HEK293 (cell line): Measurements from ENCODE around the gene GRIN2A.

Source experiments
- CTCF ChIA-PET: fragments of 350-600 bp; formaldehyde crosslinking; extraction: SDS; loops from one replicate; lab custom pipeline; 2021; ENCODE audit warnings: antibody characterized with exemption; lab: Yijun Ruan, JAX
- POLR2A ChIA-PET: fragments of 300-600 bp; formaldehyde crosslinking; extraction: SDS; loops from one replicate; lab custom pipeline; 2020; ENCODE audit warnings: antibody characterized with exemption, inconsistent platforms; lab: Yijun Ruan, JAX
- H3K27ac ChIP-seq: fragments of 200-500 bp; sonication (Bioruptor generic); 2 replicates; pipeline ENCODE4 v1.5.1; 2014; ENCODE audit warnings: low read depth, low read length, control low read depth, inconsistent platforms; ENCODE audit errors: extremely low read depth
- H3K36me3 ChIP-seq, 2 experiments: fragments of 200-500 bp in 1 of 2; sonication (Bioruptor generic) in 1 of 2; 1 replicate in 1 of 2; 2 replicates in 1 of 2; pipeline ENCODE4 v1.5.1; 2014 to 2017; ENCODE audit warnings: inconsistent platforms in 2 of 2, low read length in 2 of 2; ENCODE audit not compliant: control insufficient read depth in 2 of 2, insufficient read depth in 1 of 2
- H3K4me1 ChIP-seq: fragments of 200-500 bp; sonication (Bioruptor generic); 2 replicates; pipeline ENCODE4 v1.5.1; 2014; ENCODE audit warnings: mild to moderate bottlenecking, low read length, inconsistent platforms; ENCODE audit not compliant: control insufficient read depth, insufficient read depth
- H3K4me3 ChIP-seq: 2 replicates; pipeline ENCODE4 v1.5.1; 2011; ENCODE audit warnings: low read depth, mild to moderate bottlenecking, control low read depth, low read length, moderate library complexity
- H3K9me3 ChIP-seq: fragments of 200-500 bp; sonication (Bioruptor generic); 2 replicates; pipeline ENCODE4 v1.5.1; 2014; ENCODE audit warnings: low read depth, low read length, inconsistent platforms; ENCODE audit not compliant: control insufficient read depth, insufficient read depth
- BCL11A ChIP-seq: fragments of 450-650 bp; formaldehyde crosslinking; IDR thresholded peaks from 2 replicates; pipeline ENCODE4 v1.5.1; 2016; ENCODE audit warnings: low read depth, missing biosample characterization, missing genetic modification characterization
- FEZF1 ChIP-seq: fragments of 450-650 bp; formaldehyde crosslinking; IDR thresholded peaks from 2 replicates; pipeline ENCODE4 v1.5.1; 2016; ENCODE audit warnings: missing biosample characterization, missing genetic modification characterization
- KLF16 ChIP-seq: fragments of 450-650 bp; formaldehyde crosslinking; IDR thresholded peaks from 2 replicates; pipeline ENCODE4 v1.5.1; 2017; ENCODE audit warnings: missing biosample characterization, missing genetic modification characterization
- KLF8 ChIP-seq: fragments of 450-650 bp; formaldehyde crosslinking; IDR thresholded peaks from 2 replicates; pipeline ENCODE4 v1.5.1; 2016; ENCODE audit warnings: missing biosample characterization, missing genetic modification characterization
- MZF1 ChIP-seq: fragments of 450-650 bp; formaldehyde crosslinking; IDR thresholded peaks from 2 replicates; pipeline ENCODE4 v1.5.1; 2017; ENCODE audit warnings: missing biosample characterization, missing genetic modification characterization, borderline replicate concordance
- PRDM1 ChIP-seq: fragments of 450-650 bp; formaldehyde crosslinking; IDR thresholded peaks from 2 replicates; pipeline ENCODE4; 2016; ENCODE audit warnings: missing biosample characterization, missing genetic modification characterization
- WT1 ChIP-seq: fragments of 450-650 bp; formaldehyde crosslinking; IDR thresholded peaks from 2 replicates; pipeline ENCODE4 v1.5.1; 2016; ENCODE audit warnings: missing biosample characterization, missing genetic modification characterization
- ZNF155 ChIP-seq: fragments of 450-650 bp; formaldehyde crosslinking; IDR thresholded peaks from 2 replicates; pipeline ENCODE4 v1.5.1; 2016; ENCODE audit warnings: missing biosample characterization, missing genetic modification characterization
- ZNF202 ChIP-seq: fragments of 450-650 bp; formaldehyde crosslinking; IDR thresholded peaks from 2 replicates; pipeline ENCODE4 v1.5.1; 2016; ENCODE audit warnings: missing biosample characterization, missing genetic modification characterization, borderline replicate concordance
- ZNF248 ChIP-seq: fragments of 450-650 bp; formaldehyde crosslinking; IDR thresholded peaks from 2 replicates; pipeline ENCODE4 v1.5.1; 2017; ENCODE audit warnings: missing biosample characterization, missing genetic modification characterization
- ZNF37A ChIP-seq: fragments of 450-650 bp; IDR thresholded peaks from 2 replicates; pipeline ENCODE4 v1.5.1; 2018; ENCODE audit warnings: missing biosample characterization, missing genetic modification characterization
- ZNF404 ChIP-seq: fragments of 450-650 bp; formaldehyde crosslinking; IDR thresholded peaks from 2 replicates; pipeline ENCODE4 v1.5.1; 2017; ENCODE audit warnings: missing biosample characterization, missing genetic modification characterization
- ZNF433 ChIP-seq: fragments of 450-650 bp; formaldehyde crosslinking; IDR thresholded peaks from 2 replicates; pipeline ENCODE4 v1.5.1; 2016; ENCODE audit warnings: missing biosample characterization, missing genetic modification characterization, low read depth
- ZNF501 ChIP-seq: fragments of 450-650 bp; formaldehyde crosslinking; IDR thresholded peaks from 2 replicates; pipeline ENCODE4 v1.5.1; 2016; ENCODE audit warnings: missing biosample characterization, missing genetic modification characterization
- ZNF561 ChIP-seq: fragments of 450-650 bp; IDR thresholded peaks from 2 replicates; pipeline ENCODE4 v1.5.1; 2018; ENCODE audit warnings: missing biosample characterization, missing genetic modification characterization, borderline replicate concordance
- ZNF660 ChIP-seq: fragments of 450-650 bp; IDR thresholded peaks from 2 replicates; pipeline ENCODE4 v1.5.1; 2018; ENCODE audit warnings: missing biosample characterization, mild to moderate bottlenecking, missing genetic modification characterization
- ZNF777 ChIP-seq: fragments of 450-650 bp; formaldehyde crosslinking; IDR thresholded peaks from 2 replicates; pipeline ENCODE4 v1.5.1; 2017; ENCODE audit warnings: missing biosample characterization, missing genetic modification characterization, borderline replicate concordance
- TF ChIP-seq, protein P1 (sequence below): IDR thresholded peaks from 2 replicates; pipeline ENCODE4 v1.6.1; 2011; ENCODE audit warnings: mild to moderate bottlenecking, low read depth, low read length, borderline replicate concordance
- TF ChIP-seq, protein P2 (sequence below): fragments of 450-650 bp; formaldehyde crosslinking; IDR thresholded peaks from 2 replicates; pipeline ENCODE4 v1.5.1; 2017; ENCODE audit warnings: missing biosample characterization, missing genetic modification characterization
- TF ChIP-seq, protein P3 (sequence below): fragments of 450-650 bp; formaldehyde crosslinking; IDR thresholded peaks from 2 replicates; pipeline ENCODE4 v1.5.1; 2016; ENCODE audit warnings: missing biosample characterization, missing genetic modification characterization
- TF ChIP-seq, protein P4 (sequence below): fragments of 450-650 bp; IDR thresholded peaks from 2 replicates; pipeline ENCODE4 v1.5.1; 2018; ENCODE audit warnings: missing biosample characterization, missing genetic modification characterization
- TF ChIP-seq, protein P5 (sequence below): fragments of 450-650 bp; formaldehyde crosslinking; IDR thresholded peaks from 2 replicates; pipeline ENCODE4 v1.5.1; 2017; ENCODE audit warnings: missing biosample characterization, mild to moderate bottlenecking, missing genetic modification characterization, moderate library complexity

The GRIN2A gene

DNA sequence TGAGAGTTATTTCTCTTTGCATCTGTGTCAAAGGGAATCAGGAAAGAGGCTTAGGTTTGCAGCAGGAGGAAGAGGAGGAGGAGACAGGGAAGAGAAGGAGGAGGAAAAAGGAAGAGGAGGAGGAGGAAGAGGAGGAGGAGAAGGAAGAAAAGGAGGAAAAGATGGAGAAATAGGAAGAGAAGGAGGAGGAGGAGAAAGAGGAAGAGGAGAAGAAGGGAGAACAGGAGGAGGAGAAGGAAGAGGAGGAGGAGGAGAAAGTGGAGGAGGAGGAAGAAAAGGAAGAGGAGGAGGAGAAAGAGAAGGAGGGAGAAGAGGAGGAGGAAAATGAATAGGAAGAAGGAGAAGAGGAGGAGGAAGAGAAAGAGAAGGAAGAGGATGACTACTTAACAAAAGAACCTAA, 459.1 kb downstream of the GRIN2A start:
- no peaks in the 10 kb centered on the region for H3K4me1 ChIP-seq
- POLR2A ChIA-PET: no interaction called here

DNA sequence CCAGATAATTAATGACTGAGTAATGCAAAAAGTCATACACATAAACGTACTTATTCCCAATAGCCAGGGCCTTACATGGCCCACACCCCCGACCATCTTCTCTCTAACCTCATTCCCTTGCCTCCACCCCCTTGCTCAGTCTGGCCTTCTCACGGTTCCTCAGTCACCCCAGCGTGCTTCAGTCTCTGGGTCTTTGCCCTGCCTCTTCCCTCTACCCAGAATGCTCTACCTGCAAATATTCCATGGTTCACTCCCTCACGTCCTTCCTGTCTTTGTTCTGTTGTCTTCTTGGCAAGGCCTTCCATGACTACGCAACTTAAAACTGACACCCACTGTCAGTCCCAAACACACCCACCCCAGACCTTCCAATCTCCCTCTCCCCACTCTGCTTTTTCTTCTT, 468.3 kb downstream of the GRIN2A start:
- H3K4me3 ChIP-seq: no peak overlapping the region
- no peak overlapping the region for H3K27ac ChIP-seq
- H3K4me1 ChIP-seq: no peaks in the 10 kb centered on the region
- ChIA-PET CTCF (no interaction called here), POLR2A (no interaction called here)
- no peaks in the 10 kb centered on the region for H3K36me3 ChIP-seq
- no peaks in the 10 kb centered on the region for H3K9me3 ChIP-seq
- TF ChIP-seq ZNF501 (tag by site-specific recombination) (no peak), FEZF1 (tag by site-specific recombination) (no peak), PRDM1 (tag by site-specific recombination) (no peak), ZNF660 (tag by site-specific recombination) (no peak), ZNF37A (no peak), BCL11A (no peak), ZNF433 (tag by site-specific recombination) (no peak)
- TF ChIP-seq, protein P1, sequence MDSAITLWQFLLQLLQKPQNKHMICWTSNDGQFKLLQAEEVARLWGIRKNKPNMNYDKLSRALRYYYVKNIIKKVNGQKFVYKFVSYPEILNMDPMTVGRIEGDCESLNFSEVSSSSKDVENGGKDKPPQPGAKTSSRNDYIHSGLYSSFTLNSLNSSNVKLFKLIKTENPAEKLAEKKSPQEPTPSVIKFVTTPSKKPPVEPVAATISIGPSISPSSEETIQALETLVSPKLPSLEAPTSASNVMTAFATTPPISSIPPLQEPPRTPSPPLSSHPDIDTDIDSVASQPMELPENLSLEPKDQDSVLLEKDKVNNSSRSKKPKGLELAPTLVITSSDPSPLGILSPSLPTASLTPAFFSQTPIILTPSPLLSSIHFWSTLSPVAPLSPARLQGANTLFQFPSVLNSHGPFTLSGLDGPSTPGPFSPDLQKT: no peak
- TF ChIP-seq, protein P2, sequence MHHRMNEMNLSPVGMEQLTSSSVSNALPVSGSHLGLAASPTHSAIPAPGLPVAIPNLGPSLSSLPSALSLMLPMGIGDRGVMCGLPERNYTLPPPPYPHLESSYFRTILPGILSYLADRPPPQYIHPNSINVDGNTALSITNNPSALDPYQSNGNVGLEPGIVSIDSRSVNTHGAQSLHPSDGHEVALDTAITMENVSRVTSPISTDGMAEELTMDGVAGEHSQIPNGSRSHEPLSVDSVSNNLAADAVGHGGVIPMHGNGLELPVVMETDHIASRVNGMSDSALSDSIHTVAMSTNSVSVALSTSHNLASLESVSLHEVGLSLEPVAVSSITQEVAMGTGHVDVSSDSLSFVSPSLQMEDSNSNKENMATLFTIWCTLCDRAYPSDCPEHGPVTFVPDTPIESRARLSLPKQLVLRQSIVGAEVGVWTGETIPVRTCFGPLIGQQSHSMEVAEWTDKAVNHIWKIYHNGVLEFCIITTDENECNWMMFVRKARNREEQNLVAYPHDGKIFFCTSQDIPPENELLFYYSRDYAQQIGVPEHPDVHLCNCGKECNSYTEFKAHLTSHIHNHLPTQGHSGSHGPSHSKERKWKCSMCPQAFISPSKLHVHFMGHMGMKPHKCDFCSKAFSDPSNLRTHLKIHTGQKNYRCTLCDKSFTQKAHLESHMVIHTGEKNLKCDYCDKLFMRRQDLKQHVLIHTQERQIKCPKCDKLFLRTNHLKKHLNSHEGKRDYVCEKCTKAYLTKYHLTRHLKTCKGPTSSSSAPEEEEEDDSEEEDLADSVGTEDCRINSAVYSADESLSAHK (tag by site-specific recombination): no peak
- TF ChIP-seq, protein P3, sequence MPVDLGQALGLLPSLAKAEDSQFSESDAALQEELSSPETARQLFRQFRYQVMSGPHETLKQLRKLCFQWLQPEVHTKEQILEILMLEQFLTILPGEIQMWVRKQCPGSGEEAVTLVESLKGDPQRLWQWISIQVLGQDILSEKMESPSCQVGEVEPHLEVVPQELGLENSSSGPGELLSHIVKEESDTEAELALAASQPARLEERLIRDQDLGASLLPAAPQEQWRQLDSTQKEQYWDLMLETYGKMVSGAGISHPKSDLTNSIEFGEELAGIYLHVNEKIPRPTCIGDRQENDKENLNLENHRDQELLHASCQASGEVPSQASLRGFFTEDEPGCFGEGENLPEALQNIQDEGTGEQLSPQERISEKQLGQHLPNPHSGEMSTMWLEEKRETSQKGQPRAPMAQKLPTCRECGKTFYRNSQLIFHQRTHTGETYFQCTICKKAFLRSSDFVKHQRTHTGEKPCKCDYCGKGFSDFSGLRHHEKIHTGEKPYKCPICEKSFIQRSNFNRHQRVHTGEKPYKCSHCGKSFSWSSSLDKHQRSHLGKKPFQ: no peak

More for the DNA sequence above, 459.1 kb downstream of the GRIN2A start:
- TF ChIP-seq, protein P4, sequence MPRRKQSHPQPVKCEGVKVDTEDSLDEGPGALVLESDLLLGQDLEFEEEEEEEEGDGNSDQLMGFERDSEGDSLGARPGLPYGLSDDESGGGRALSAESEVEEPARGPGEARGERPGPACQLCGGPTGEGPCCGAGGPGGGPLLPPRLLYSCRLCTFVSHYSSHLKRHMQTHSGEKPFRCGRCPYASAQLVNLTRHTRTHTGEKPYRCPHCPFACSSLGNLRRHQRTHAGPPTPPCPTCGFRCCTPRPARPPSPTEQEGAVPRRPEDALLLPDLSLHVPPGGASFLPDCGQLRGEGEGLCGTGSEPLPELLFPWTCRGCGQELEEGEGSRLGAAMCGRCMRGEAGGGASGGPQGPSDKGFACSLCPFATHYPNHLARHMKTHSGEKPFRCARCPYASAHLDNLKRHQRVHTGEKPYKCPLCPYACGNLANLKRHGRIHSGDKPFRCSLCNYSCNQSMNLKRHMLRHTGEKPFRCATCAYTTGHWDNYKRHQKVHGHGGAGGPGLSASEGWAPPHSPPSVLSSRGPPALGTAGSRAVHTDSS (tag by site-specific recombination): peak; percentile 62; the same call in 1 of the 2 replicates
- TF ChIP-seq KLF16 (tag by site-specific recombination): no peak
- Histone ChIP-seq H3K27ac (no peak overlapping the region), H3K9me3 (no peaks in the 10 kb centered on the region), H3K4me3 (no peak overlapping the region), H3K36me3 (no peaks in the 10 kb centered on the region)
- CTCF ChIA-PET: interaction anchor here (1.2 kb wide), 1 partner anchor 457 kb away, joined by 3 read pairs; no protein-coding TSS in a partner anchor

DNA sequence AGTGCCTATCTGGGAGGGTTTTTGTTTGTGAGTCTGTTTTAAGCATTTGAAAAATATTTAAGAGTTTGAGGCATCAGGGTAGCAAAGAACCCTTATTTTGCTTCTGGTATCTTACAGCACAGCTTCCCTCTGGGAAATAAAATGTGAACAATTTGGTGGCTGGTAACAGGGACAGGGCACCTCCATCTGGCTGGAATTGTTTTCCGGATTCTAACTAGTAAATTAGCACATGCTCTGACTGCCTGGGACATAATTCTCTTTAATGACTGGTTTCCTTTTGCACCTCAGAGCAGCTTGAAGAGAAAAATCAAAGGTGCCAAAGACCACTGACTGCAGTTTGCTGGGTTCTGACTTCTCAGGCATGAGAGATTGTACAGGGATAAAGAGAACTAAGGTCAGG, 469.1 kb downstream of the GRIN2A start:
- CTCF ChIA-PET: no interaction called here
- no peak overlapping the region for H3K27ac ChIP-seq
- POLR2A ChIA-PET: no interaction called here
- no peaks in the 10 kb centered on the region for H3K9me3 ChIP-seq
- H3K4me1 ChIP-seq: no peaks in the 10 kb centered on the region
- H3K36me3 ChIP-seq: no peaks in the 10 kb centered on the region
- no peak overlapping the region for H3K4me3 ChIP-seq
- TF ChIP-seq KLF16 (tag by site-specific recombination): no peak
- TF ChIP-seq MZF1 (tag by site-specific recombination): no peak
- no peak for TF ChIP-seq KLF8 (tag by site-specific recombination)
- no peak for TF ChIP-seq ZNF561
- TF ChIP-seq ZNF155: no peak
- no peak for TF ChIP-seq ZNF777
- no peak for TF ChIP-seq WT1 (tag by site-specific recombination)
- no peak for TF ChIP-seq ZNF202 (tag by site-specific recombination)
- no peak for TF ChIP-seq ZNF404 (tag by site-specific recombination)
- TF ChIP-seq ZNF501 (tag by site-specific recombination): no peak
- no peak for TF ChIP-seq ZNF248
- TF ChIP-seq, protein P5, sequence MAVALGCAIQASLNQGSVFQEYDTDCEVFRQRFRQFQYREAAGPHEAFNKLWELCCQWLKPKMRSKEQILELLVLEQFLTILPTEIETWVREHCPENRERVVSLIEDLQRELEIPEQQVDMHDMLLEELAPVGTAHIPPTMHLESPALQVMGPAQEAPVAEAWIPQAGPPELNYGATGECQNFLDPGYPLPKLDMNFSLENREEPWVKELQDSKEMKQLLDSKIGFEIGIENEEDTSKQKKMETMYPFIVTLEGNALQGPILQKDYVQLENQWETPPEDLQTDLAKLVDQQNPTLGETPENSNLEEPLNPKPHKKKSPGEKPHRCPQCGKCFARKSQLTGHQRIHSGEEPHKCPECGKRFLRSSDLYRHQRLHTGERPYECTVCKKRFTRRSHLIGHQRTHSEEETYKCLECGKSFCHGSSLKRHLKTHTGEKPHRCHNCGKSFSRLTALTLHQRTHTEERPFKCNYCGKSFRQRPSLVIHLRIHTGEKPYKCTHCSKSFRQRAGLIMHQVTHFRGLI (tag by site-specific recombination): no peak
